ENCODE data around the gene CHCHD1. TPM values are rescaled to one million over a fixed set of nuclear protein-coding genes. Genes with fewer than 3 reads are reported as not detected.

Gene CHCHD1
- polyA plus RNA-seq, 1 donor: 30.5 TPM

Other genes with a start within 250 kb of the CHCHD1 start
- 17.6 TPM for gene USP54, start 190.7 kb upstream of the CHCHD1 start, polyA plus RNA-seq (ENCODE audit: insufficient read length)
- 711 TPM for gene MYOZ1, start 140.6 kb upstream of the CHCHD1 start, polyA plus RNA-seq (ENCODE audit: insufficient read length)
- gene SYNPO2L, start 126.0 kb upstream of the CHCHD1 start, polyA plus RNA-seq (ENCODE audit: insufficient read length): 260 TPM
- gene AGAP5, start 83.9 kb upstream of the CHCHD1 start, polyA plus RNA-seq (ENCODE audit: insufficient read length): 15.1 TPM
- gene SEC24C, start 37.7 kb upstream of the CHCHD1 start, polyA plus RNA-seq (ENCODE audit: insufficient read length): 49.9 TPM
- gene ZSWIM8, start 3.6 kb downstream of the CHCHD1 start, polyA plus RNA-seq (ENCODE audit: insufficient read length): 65.4 TPM
- 18.0 TPM for gene NDST2, start 29.6 kb downstream of the CHCHD1 start, polyA plus RNA-seq (ENCODE audit: insufficient read length)
- 30.8 TPM for gene CAMK2G, start 92.5 kb downstream of the CHCHD1 start, polyA plus RNA-seq (ENCODE audit: insufficient read length)
- gene PLAU, start 129.1 kb downstream of the CHCHD1 start, polyA plus RNA-seq (ENCODE audit: insufficient read length): 29.4 TPM
- gene VCL, start 216.1 kb downstream of the CHCHD1 start, polyA plus RNA-seq (ENCODE audit: insufficient read length): 138 TPM

All from forelimb muscle (tissue), 1 donor.